Caco-2 (cell line): Measurements from ENCODE around the gene HES7. TPM values are rescaled to one million over a fixed set of nuclear protein-coding genes. Genes with fewer than 3 reads are reported as not detected.
"Not testable (repeated sequence)": the region's sequence is repeated elsewhere in the genome, so short reads cannot be mapped to it uniquely, and the experiment has no call there.

ENCODE experiments used
- BruUV-seq: library from RNA; stranded (reverse); fragments of 400-500 nt; replicated peaks from 2 replicates; lab custom pipeline; 2021; lab: Mats Ljungman, UMichigan
- CTCF ChIA-PET: fragments of 300-600 bp; sonication (Branson Sonifier 250); formaldehyde crosslinking; loops from one replicate; lab custom pipeline; 2022; ENCODE audit warnings: antibody characterized with exemption; lab: Charles Lee
- POLR2A ChIA-PET: fragments of 300-600 bp; sonication (Branson Sonifier 250); formaldehyde crosslinking; loops from one replicate; lab custom pipeline; 2022; ENCODE audit warnings: antibody characterized with exemption; lab: Charles Lee
- DNase-seq, 2 experiments: peaks; one replicate each; pipeline versions ENCODE4 v3.0.0 to v3.0.0-alpha.2; 2020 to 2022
- H3K27me3 ChIP-seq: replicated peaks from 2 replicates; pipeline ENCODE4 v1.6.0; 2011; ENCODE audit warnings: low read length; ENCODE audit not compliant: control insufficient read depth, insufficient read depth
- H3K36me3 ChIP-seq: 2 replicates; pipeline ENCODE4 v1.5.1; 2011; ENCODE audit warnings: low read length; ENCODE audit not compliant: control insufficient read depth, insufficient read depth
- H3K4me1 ChIP-seq: fragments of 250-450 bp; sonication (Bioruptor Pico); 2 replicates; pipeline ENCODE4 v1.5.1; 2020; ENCODE audit warnings: mild to moderate bottlenecking
- H3K4me3 ChIP-seq: 2 replicates; pipeline ENCODE4 v1.5.1; 2011; ENCODE audit warnings: low read depth, mild to moderate bottlenecking, control low read depth, low read length
- H3K9me3 ChIP-seq: fragments of 250-450 bp; sonication (Bioruptor Pico); 2 replicates; pipeline ENCODE4 v1.5.1; 2020; ENCODE audit warnings: mild to moderate bottlenecking, moderate library complexity
- H3K27ac Mint-ChIP-seq: one replicate; pipeline ENCODE4 v1.8.0; 2022; ENCODE audit warnings: mixed read lengths; ENCODE audit not compliant: unreplicated experiment
- H3K27me3 Mint-ChIP-seq: one replicate; pipeline ENCODE4 v1.8.0; 2022; ENCODE audit warnings: mixed read lengths; ENCODE audit not compliant: insufficient read depth, unreplicated experiment
- H3K36me3 Mint-ChIP-seq: one replicate; pipeline ENCODE4 v1.8.0; 2022; ENCODE audit warnings: mild to moderate bottlenecking, mixed read lengths; ENCODE audit not compliant: insufficient read depth, unreplicated experiment
- H3K4me1 Mint-ChIP-seq: one replicate; pipeline ENCODE4 v1.8.0; 2022; ENCODE audit warnings: low read depth, mixed read lengths; ENCODE audit not compliant: unreplicated experiment
- H3K4me3 Mint-ChIP-seq: one replicate; pipeline ENCODE4 v1.8.0; 2022; ENCODE audit warnings: mild to moderate bottlenecking, moderate library complexity, mixed read lengths; ENCODE audit not compliant: unreplicated experiment
- H3K9me3 Mint-ChIP-seq: one replicate; pipeline ENCODE4 v1.8.0; 2022; ENCODE audit warnings: mixed read lengths; ENCODE audit not compliant: unreplicated experiment
- CTCF ChIP-seq, 2 experiments: fragments of 200-600 bp in 1 of 2; IDR thresholded peaks; 1 replicate in 1 of 2; 2 replicates in 1 of 2; pipeline versions ENCODE4 v1.5.1 to v1.8.0; 2011 to 2022; ENCODE audit warnings: antibody characterized with exemption in 1 of 2, control low read depth in 1 of 2, inconsistent platforms in 1 of 2, low read depth in 1 of 2, low read length in 1 of 2, mild to moderate bottlenecking in 1 of 2, moderate library complexity in 1 of 2; ENCODE audit not compliant: insufficient read depth in 1 of 2, severe bottlenecking in 1 of 2, unreplicated experiment in 1 of 2
- intact Hi-C: fragments of 100-400 bp; cut with micrococcal nuclease; formaldehyde crosslinking; loops from one replicate; pipeline ENCODE4 v1.10.0; 2022; ENCODE audit not compliant: unreplicated experiment
- total RNA-seq: library from RNA; stranded (reverse); gene quantifications from 2 replicates; pipeline ENCODE4 v1.2.3, GENCODE V29; 2022

HES7 gene
- total RNA-seq, 1 experiment from 2014 or later, result not detected

- Mint-ChIP-seq H3K4me3 (peak overlapping the region; percentile 64), H3K27me3 (no peaks in the 10 kb centered on the region), H3K9me3 (no peaks in the 10 kb centered on the region), H3K27ac (no peak overlapping the region), H3K36me3 (peaks cover 4% of the 10 kb centered on the region), H3K4me1 (peaks cover 6% of the 10 kb centered on the region)
- CTCF ChIA-PET, result interaction anchor here (0.9 to 1.2 kb wide), 3 partner anchors 15 to 49 kb away, joined by 3 to 6 read pairs (median 4); no protein-coding TSS in a partner anchor
- H3K4me3 ChIP-seq, result no peak overlapping the region
- no peaks in the 10 kb centered on the region for H3K27me3 ChIP-seq
- POLR2A ChIA-PET, result no interaction called here
- no TSS peak for BruUV-seq
- no peaks in the 10 kb centered on the region for H3K4me1 ChIP-seq
- intact Hi-C loops, result no loop called here
- H3K36me3 ChIP-seq, result no peaks in the 10 kb centered on the region
- no peak for DNase-seq
- no peaks in the 10 kb centered on the region for H3K9me3 ChIP-seq
- TF ChIP-seq CTCF (IDR thresholded peaks at IDR 0.05; ENCODE audit: insufficient read depth in 1 of 2, low read depth in 1 of 2, low read length in 1 of 2, severe bottlenecking in 1 of 2, unreplicated experiment in 1 of 2), result no peak
Observed at GRCh38 chr17:8108972-8109660, 14.8 kb downstream of the HES7 start.

- H3K27me3 ChIP-seq, CTCF ChIA-PET, H3K36me3 Mint-ChIP-seq, H3K27me3 Mint-ChIP-seq, H3K9me3 Mint-ChIP-seq, intact Hi-C loops, H3K4me3 Mint-ChIP-seq, POLR2A ChIA-PET, H3K27ac Mint-ChIP-seq, H3K4me3 ChIP-seq, H3K9me3 ChIP-seq, BruUV-seq, H3K4me1 Mint-ChIP-seq, DNase-seq, H3K4me1 ChIP-seq, H3K36me3 ChIP-seq: not testable (repeated sequence)
Observed at GRCh38 chr17:8106980-8107379, 16.9 kb downstream of the HES7 start.

- BruUV-seq, result no TSS peak
- H3K9me3 ChIP-seq, result no peaks in the 10 kb centered on the region
- Mint-ChIP-seq H3K9me3 (no peaks in the 10 kb centered on the region), H3K27me3 (no peaks in the 10 kb centered on the region), H3K4me1 (peaks cover 6% of the 10 kb centered on the region), H3K27ac (peak overlapping the region; percentile 76), H3K4me3 (no peak overlapping the region), H3K36me3 (peaks cover 2% of the 10 kb centered on the region)
- no peaks in the 10 kb centered on the region for H3K36me3 ChIP-seq
- intact Hi-C loops, result no loop called here
- H3K27me3 ChIP-seq, result no peaks in the 10 kb centered on the region
- no peaks in the 10 kb centered on the region for H3K4me1 ChIP-seq
- ChIA-PET CTCF (no interaction called here), POLR2A (no interaction called here)
- DNase-seq, result no peak
- no peak for TF ChIP-seq CTCF (IDR thresholded peaks at IDR 0.05; ENCODE audit: insufficient read depth in 1 of 2, low read depth in 1 of 2, low read length in 1 of 2, severe bottlenecking in 1 of 2, unreplicated experiment in 1 of 2)
- H3K4me3 ChIP-seq, result no peak overlapping the region
Observed at GRCh38 chr17:8105957-8106398, 17.9 kb downstream of the HES7 start.
